ENCODE data around the gene FHIT. TPM values are rescaled to one million over a fixed set of nuclear protein-coding genes. Genes with fewer than 3 reads are reported as not detected.

FHIT gene
- total and polyA plus RNA-seq, 7 donors: 2.4 to 10.2 (median 6.1) TPM

DNA sequence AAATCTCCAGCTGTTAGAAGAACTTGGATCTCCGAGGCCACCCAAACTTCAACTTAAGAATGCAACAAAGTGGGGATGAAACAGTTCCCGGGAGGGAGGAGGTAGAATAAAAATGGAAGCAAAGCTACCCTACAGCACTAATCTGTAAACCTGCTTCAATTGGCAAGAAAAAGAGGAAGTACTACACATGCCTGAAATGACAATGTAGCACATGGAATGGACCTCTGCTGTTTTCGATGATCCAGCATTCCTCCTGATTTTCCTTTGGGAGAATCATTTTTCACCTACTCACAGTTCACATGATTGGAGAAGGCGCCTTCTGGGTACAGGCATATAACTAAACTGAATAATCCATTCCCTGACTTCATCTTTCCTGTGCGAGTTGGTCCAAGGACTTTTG, 1081.5 kb downstream of the FHIT start:
- 94 to 97% methylated on average over 5 of the region's 5 CpGs for WGBS, 2 donors
- H3K9me3 ChIP-seq: no peaks in the 10 kb centered on the region
- intact Hi-C loops (cut with DNase I): no loop called here
- no peak for TF ChIP-seq POLR2AphosphoS5 (IDR thresholded peaks at IDR 0.05)
- TF ChIP-seq POLR2A (IDR thresholded peaks at IDR 0.05): no peak
- TF ChIP-seq, protein P1, sequence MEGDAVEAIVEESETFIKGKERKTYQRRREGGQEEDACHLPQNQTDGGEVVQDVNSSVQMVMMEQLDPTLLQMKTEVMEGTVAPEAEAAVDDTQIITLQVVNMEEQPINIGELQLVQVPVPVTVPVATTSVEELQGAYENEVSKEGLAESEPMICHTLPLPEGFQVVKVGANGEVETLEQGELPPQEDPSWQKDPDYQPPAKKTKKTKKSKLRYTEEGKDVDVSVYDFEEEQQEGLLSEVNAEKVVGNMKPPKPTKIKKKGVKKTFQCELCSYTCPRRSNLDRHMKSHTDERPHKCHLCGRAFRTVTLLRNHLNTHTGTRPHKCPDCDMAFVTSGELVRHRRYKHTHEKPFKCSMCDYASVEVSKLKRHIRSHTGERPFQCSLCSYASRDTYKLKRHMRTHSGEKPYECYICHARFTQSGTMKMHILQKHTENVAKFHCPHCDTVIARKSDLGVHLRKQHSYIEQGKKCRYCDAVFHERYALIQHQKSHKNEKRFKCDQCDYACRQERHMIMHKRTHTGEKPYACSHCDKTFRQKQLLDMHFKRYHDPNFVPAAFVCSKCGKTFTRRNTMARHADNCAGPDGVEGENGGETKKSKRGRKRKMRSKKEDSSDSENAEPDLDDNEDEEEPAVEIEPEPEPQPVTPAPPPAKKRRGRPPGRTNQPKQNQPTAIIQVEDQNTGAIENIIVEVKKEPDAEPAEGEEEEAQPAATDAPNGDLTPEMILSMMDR (IDR thresholded peaks at IDR 0.05): no peak
- TF ChIP-seq EP300 (IDR thresholded peaks at IDR 0.05): no peak
- DNase-seq: no peak
- H3K27me3 ChIP-seq: no peaks in the 10 kb centered on the region
- no peaks in the 10 kb centered on the region for H3K36me3 ChIP-seq
- H3K4me3 ChIP-seq: no peak overlapping the region
- no peaks in the 10 kb centered on the region for H3K4me1 ChIP-seq
- no peak overlapping the region for H3K27ac ChIP-seq

DNA sequence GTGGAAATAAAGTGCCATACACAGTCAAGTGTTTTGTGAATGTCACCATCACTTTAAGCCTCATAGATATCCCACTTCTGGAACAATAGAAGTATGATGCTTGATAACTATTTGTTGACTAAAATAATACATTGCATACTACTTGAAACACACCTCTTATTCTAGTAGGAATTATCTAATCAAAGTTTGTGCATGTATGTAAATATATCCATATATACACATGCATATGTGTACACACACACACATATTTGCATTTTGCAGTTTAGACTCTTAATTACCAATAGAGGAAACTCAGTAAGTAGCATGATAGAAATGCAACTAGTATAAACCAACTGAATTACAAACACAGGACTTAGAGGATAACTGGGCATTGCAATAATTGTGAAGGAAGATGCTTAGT, 1084.1 kb downstream of the FHIT start:
- no peak for DNase-seq
- Histone ChIP-seq H3K4me1 (no peaks in the 10 kb centered on the region), H3K27ac (no peak overlapping the region), H3K9me3 (no peaks in the 10 kb centered on the region), H3K27me3 (no peaks in the 10 kb centered on the region), H3K36me3 (no peaks in the 10 kb centered on the region), H3K4me3 (no peak overlapping the region)
- intact Hi-C loops (cut with DNase I): no loop called here
- TF ChIP-seq POLR2AphosphoS5 (IDR thresholded peaks at IDR 0.05) (no peak), EP300 (IDR thresholded peaks at IDR 0.05) (no peak), POLR2A (IDR thresholded peaks at IDR 0.05) (no peak)
- TF ChIP-seq, protein P1 (IDR thresholded peaks at IDR 0.05): no peak

DNA sequence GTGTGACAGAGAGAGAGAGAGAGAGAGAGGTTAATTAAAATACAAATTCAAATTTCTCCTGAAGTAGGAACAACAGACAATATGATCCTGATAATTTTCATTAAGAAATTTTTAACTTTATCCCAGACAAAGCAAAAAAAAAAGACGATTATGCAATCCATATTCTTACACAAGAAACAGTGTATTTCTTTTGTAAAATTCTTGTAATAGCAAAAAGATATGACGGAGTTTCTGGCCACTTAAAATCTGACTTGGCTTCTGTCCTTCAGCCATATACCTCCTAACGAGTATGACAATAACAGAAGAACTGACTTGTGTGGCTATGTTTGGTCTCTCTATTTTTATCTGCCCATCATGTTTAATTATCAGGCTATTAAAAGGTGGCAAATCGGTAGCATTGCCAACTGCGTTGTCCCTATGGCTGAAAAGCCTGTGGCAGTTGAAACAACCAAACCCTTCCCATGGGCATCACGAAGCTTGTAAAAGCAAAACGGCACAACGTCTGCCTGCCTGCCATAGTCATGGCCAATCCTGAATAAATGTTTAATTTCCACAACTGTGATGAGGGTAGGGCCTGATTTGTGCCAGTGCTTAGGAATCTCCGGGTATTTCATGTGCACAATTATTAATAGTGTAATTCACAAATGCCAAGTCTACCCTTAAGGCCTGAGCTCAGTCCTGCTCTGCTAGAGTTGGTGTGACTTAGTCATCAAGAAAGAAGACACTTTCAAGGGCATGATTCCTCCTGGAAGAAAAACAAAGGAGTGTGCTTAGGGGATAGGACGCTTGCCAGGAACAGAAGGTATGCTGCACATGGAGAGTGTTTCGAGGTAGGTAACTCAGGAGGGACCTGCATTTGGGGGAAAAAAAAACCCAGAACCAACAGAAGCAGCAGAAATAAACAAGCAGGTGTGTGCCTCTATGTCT, 1090.2 kb downstream of the FHIT start:
- intact Hi-C loops (cut with DNase I): no loop called here
- 89 to 92% methylated on average over 11 of the region's 11 CpGs for WGBS, 2 donors
- no peak for DNase-seq
- H3K36me3 ChIP-seq: no peaks in the 10 kb centered on the region
- no peaks in the 10 kb centered on the region for H3K27me3 ChIP-seq
- H3K4me1 ChIP-seq: no peaks in the 10 kb centered on the region
- peaks cover 0 to 3% (median 0%) of the 10 kb centered on the region in 4 donors for H3K9me3 ChIP-seq
- H3K4me3 ChIP-seq: no peak overlapping the region
- no peak for TF ChIP-seq POLR2A (IDR thresholded peaks at IDR 0.05)
- TF ChIP-seq EP300 (IDR thresholded peaks at IDR 0.05): no peak
- no peak for TF ChIP-seq POLR2AphosphoS5 (IDR thresholded peaks at IDR 0.05)
- TF ChIP-seq, protein P1 (IDR thresholded peaks at IDR 0.05): no peak
- no peak overlapping the region for H3K27ac ChIP-seq

DNA sequence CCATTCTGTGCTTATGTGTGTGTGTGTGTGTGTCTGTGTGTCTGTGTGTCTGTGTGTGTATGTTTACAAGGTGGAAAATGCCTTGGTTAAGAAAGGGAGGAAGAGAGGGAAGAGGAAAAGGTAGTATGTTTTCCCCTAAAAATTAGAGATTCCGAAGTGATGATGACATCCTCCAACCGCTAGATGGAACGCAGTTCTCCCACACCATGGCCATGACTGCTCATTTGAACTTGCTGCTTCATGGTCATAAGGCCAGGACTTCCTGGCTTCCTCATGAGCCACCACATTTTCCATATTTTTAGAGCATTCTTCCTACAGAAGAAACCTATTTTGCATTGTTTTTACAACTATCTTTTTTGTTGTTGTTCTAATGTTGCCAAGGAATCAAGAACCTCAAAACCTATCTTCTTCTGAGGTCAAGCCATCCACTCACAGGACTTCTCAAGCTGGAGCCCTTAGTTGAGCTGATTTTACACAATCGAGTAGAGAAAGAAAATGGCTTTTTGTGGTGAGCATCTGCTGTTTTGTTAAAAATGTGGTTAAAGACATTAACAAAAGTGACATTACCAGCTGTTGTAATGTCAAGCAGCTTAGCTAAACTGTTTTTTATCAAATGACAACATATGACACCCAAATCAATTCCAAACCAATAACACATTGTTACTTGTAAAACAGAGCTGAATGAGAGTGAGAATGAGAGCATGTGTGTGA, 1091.0 kb downstream of the FHIT start:
- Histone ChIP-seq H3K4me1 (no peaks in the 10 kb centered on the region), H3K9me3 (peaks cover 0 to 3% (median 0%) of the 10 kb centered on the region in 4 donors), H3K27ac (no peak overlapping the region), H3K27me3 (no peaks in the 10 kb centered on the region), H3K4me3 (no peak overlapping the region), H3K36me3 (no peaks in the 10 kb centered on the region)
- DNase-seq: no peak
- TF ChIP-seq POLR2AphosphoS5 (IDR thresholded peaks at IDR 0.05): no peak
- no peak for TF ChIP-seq POLR2A (IDR thresholded peaks at IDR 0.05)
- TF ChIP-seq EP300 (IDR thresholded peaks at IDR 0.05): no peak
- TF ChIP-seq, protein P1 (IDR thresholded peaks at IDR 0.05): no peak
- intact Hi-C loops (cut with DNase I): no loop called here
- WGBS, 2 donors: 79 to 94% methylated on average over 4 of the region's 4 CpGs
